ENCODE data around the gene PARD3B. TPM values are rescaled to one million over a fixed set of nuclear protein-coding genes. Genes with fewer than 3 reads are reported as not detected.

The PARD3B gene
- total and polyA plus RNA-seq, 7 donors, result 3.2 to 64.0 (median 42.5) TPM

- 90 to 92% methylated on average over 2 of the region's 2 CpGs for WGBS, 2 donors
These were observed 371.9 kb downstream of the PARD3B start for GRCh38 chr2:204917089-204917701.

GRCh38 chr2:204920776-204921175 lies 375.5 kb downstream of the PARD3B start:
- WGBS, 2 donors, result 83 to 85% methylated on average over 2 of the region's 2 CpGs
- intact Hi-C loops (cut with DNase I), result no loop called here
- TF ChIP-seq EP300 (IDR thresholded peaks at IDR 0.05), result no peak
- TF ChIP-seq CTCF (IDR thresholded peaks at IDR 0.05), result no peak
- no peak for TF ChIP-seq POLR2A (IDR thresholded peaks at IDR 0.05)
- no peak for TF ChIP-seq POLR2AphosphoS5 (IDR thresholded peaks at IDR 0.05)

More at GRCh38 chr2:204917089-204917701, 371.9 kb downstream of the PARD3B start:
- TF ChIP-seq EP300 (IDR thresholded peaks at IDR 0.05) (no peak), POLR2AphosphoS5 (IDR thresholded peaks at IDR 0.05) (no peak), CTCF (IDR thresholded peaks at IDR 0.05) (no peak), POLR2A (IDR thresholded peaks at IDR 0.05) (no peak)
- no peaks in the 10 kb centered on the region for H3K27me3 ChIP-seq
- no peak overlapping the region for H3K4me3 ChIP-seq
- no peaks in the 10 kb centered on the region for H3K36me3 ChIP-seq
- intact Hi-C loops (cut with DNase I), result no loop called here
- H3K27ac ChIP-seq, result no peak overlapping the region
- peaks cover 0 to 2% (median 0%) of the 10 kb centered on the region in 4 donors for H3K4me1 ChIP-seq
- H3K9me3 ChIP-seq, result no peaks in the 10 kb centered on the region
- no peak for DNase-seq

GRCh38 chr2:204923957-204924356 lies 378.7 kb downstream of the PARD3B start:
- H3K27me3 ChIP-seq, result no peaks in the 10 kb centered on the region
- no peak overlapping the region for H3K4me3 ChIP-seq
- no peaks in the 10 kb centered on the region for H3K36me3 ChIP-seq
- intact Hi-C loops (cut with DNase I), result no loop called here
- TF ChIP-seq POLR2AphosphoS5 (IDR thresholded peaks at IDR 0.05), result no peak
- TF ChIP-seq POLR2A (IDR thresholded peaks at IDR 0.05), result no peak
- no peak for TF ChIP-seq CTCF (IDR thresholded peaks at IDR 0.05)
- TF ChIP-seq EP300 (IDR thresholded peaks at IDR 0.05), result no peak
- H3K9me3 ChIP-seq, result no peaks in the 10 kb centered on the region
- H3K4me1 ChIP-seq, result no peaks in the 10 kb centered on the region
- H3K27ac ChIP-seq, result no peak overlapping the region
- no peak for DNase-seq

More at GRCh38 chr2:204920776-204921175, 375.5 kb downstream of the PARD3B start:
- H3K27ac ChIP-seq, result no peak overlapping the region
- H3K27me3 ChIP-seq, result no peaks in the 10 kb centered on the region
- H3K9me3 ChIP-seq, result no peaks in the 10 kb centered on the region
- H3K36me3 ChIP-seq, result no peaks in the 10 kb centered on the region
- no peaks in the 10 kb centered on the region for H3K4me1 ChIP-seq
- no peak overlapping the region for H3K4me3 ChIP-seq
- DNase-seq, result no peak

GRCh38 chr2:204931562-204931961 lies 386.3 kb downstream of the PARD3B start:
- H3K27me3 ChIP-seq, result no peaks in the 10 kb centered on the region
- H3K36me3 ChIP-seq, result no peaks in the 10 kb centered on the region
- H3K4me1 ChIP-seq, result peaks cover 0 to 30% (median 21%) of the 10 kb centered on the region in 4 donors
- H3K27ac ChIP-seq, result no peak overlapping the region
- H3K4me3 ChIP-seq, result no peak overlapping the region
- H3K9me3 ChIP-seq, result no peaks in the 10 kb centered on the region
- DNase-seq, result no peak
- TF ChIP-seq POLR2A (IDR thresholded peaks at IDR 0.05), result no peak
- TF ChIP-seq CTCF (IDR thresholded peaks at IDR 0.05), result no peak
- TF ChIP-seq POLR2AphosphoS5 (IDR thresholded peaks at IDR 0.05), result no peak
- no peak for TF ChIP-seq EP300 (IDR thresholded peaks at IDR 0.05)
- intact Hi-C loops (cut with DNase I), result no loop called here

Data from sigmoid colon (tissue), 7 donors.